ENCODE data around the gene KCNIP3. TPM values are rescaled to one million over a fixed set of nuclear protein-coding genes. Genes with fewer than 3 reads are reported as not detected.

KCNIP3 gene
- total and polyA plus RNA-seq, 4 experiments from 2014 or later: not detected

- intact Hi-C loops (cut with micrococcal nuclease): no loop called here
- H3K36me3 Mint-ChIP-seq: no peaks in the 10 kb centered on the region
- H3K4me1 ChIP-seq (ENCODE audit: insufficient read depth, low read length): no peaks in the 10 kb centered on the region
These were observed 93.2 kb downstream of the KCNIP3 start for GRCh38 chr2:95390272-95390880.

GRCh38 chr2:95390881-95391321 is 93.8 kb downstream of the KCNIP3 start:
- POLR2A ChIA-PET (ENCODE audit: partially characterized antibody): interaction anchor here (1.4 kb wide), 1 partner anchor 11 kb away, joined by 4 read pairs; the partner anchor contains the start of gene FAHD2A
- no peaks in the 10 kb centered on the region for H3K36me3 Mint-ChIP-seq

More at GRCh38 chr2:95390272-95390880, 93.2 kb downstream of the KCNIP3 start:
- Mint-ChIP-seq H3K9me3 (no peaks in the 10 kb centered on the region), H3K27ac (no peak overlapping the region), H3K4me1 (peaks cover 0 to 5% (median 0%) of the 10 kb centered on the region in 4 donors), H3K4me3 (no peak overlapping the region), H3K27me3 (peaks cover 2 to 5% of the 10 kb centered on the region in 2 donors)
- no peak for DNase-seq
- ChIA-PET CTCF (ENCODE audit: partially characterized antibody) (interaction anchor here (3.3 kb wide), 1 partner anchor 12 kb away, joined by 21 read pairs; the partner anchor contains the start of gene FAHD2A), POLR2A (ENCODE audit: partially characterized antibody) (no interaction called here)
- H3K27ac ChIP-seq (ENCODE audit: low read depth, low read length): no peak overlapping the region
- no peak overlapping the region for H3K4me3 ChIP-seq (ENCODE audit: low read length in 2 of 2)
- no peaks in the 10 kb centered on the region for H3K9me3 ChIP-seq (ENCODE audit: control insufficient read depth in 1 of 2, low read length in 2 of 2)
- no peaks in the 10 kb centered on the region for H3K27me3 ChIP-seq (ENCODE audit: insufficient read depth, low read length)
- no peaks in the 10 kb centered on the region for H3K36me3 ChIP-seq (ENCODE audit: insufficient read depth, low read length)

GRCh38 chr2:95391641-95392310 is 94.6 kb downstream of the KCNIP3 start:
- intact Hi-C loops (cut with micrococcal nuclease): no loop called here
- no peaks in the 10 kb centered on the region for H3K36me3 ChIP-seq (ENCODE audit: insufficient read depth, low read length)
- no peaks in the 10 kb centered on the region for H3K9me3 Mint-ChIP-seq
- H3K4me3 Mint-ChIP-seq: no peak overlapping the region
- no peaks in the 10 kb centered on the region for H3K27me3 ChIP-seq (ENCODE audit: insufficient read depth, low read length)
- POLR2A ChIA-PET (ENCODE audit: partially characterized antibody): interaction anchor here (1.4 kb wide), 1 partner anchor 11 kb away, joined by 4 read pairs; the partner anchor contains the start of gene FAHD2A
- no peak for DNase-seq
- H3K27ac ChIP-seq (ENCODE audit: low read depth, low read length): no peak overlapping the region
- H3K4me1 ChIP-seq (ENCODE audit: insufficient read depth, low read length): no peaks in the 10 kb centered on the region
- no peaks in the 10 kb centered on the region for H3K9me3 ChIP-seq (ENCODE audit: control insufficient read depth in 1 of 2, low read length in 2 of 2)
- peaks cover 2 to 3% of the 10 kb centered on the region in 2 donors for H3K27me3 Mint-ChIP-seq
- H3K4me1 Mint-ChIP-seq: peaks cover 0 to 5% (median 0%) of the 10 kb centered on the region in 4 donors
- CTCF ChIA-PET (ENCODE audit: partially characterized antibody): no interaction called here
- H3K36me3 Mint-ChIP-seq: no peaks in the 10 kb centered on the region
- H3K27ac Mint-ChIP-seq: no peak overlapping the region
- H3K4me3 ChIP-seq (ENCODE audit: low read length in 2 of 2): no peak overlapping the region

More at GRCh38 chr2:95390881-95391321, 93.8 kb downstream of the KCNIP3 start:
- Mint-ChIP-seq H3K27me3 (peaks cover 2 to 5% of the 10 kb centered on the region in 2 donors), H3K4me3 (no peak overlapping the region), H3K9me3 (no peaks in the 10 kb centered on the region), H3K27ac (no peak overlapping the region), H3K4me1 (peaks cover 0 to 5% (median 0%) of the 10 kb centered on the region in 4 donors)
- no peaks in the 10 kb centered on the region for H3K36me3 ChIP-seq (ENCODE audit: insufficient read depth, low read length)
- no peak overlapping the region for H3K4me3 ChIP-seq (ENCODE audit: low read length in 2 of 2)
- no peak overlapping the region for H3K27ac ChIP-seq (ENCODE audit: low read depth, low read length)
- intact Hi-C loops (cut with micrococcal nuclease): no loop called here
- H3K4me1 ChIP-seq (ENCODE audit: insufficient read depth, low read length): no peaks in the 10 kb centered on the region
- no peak for DNase-seq
- H3K27me3 ChIP-seq (ENCODE audit: insufficient read depth, low read length): no peaks in the 10 kb centered on the region
- no peaks in the 10 kb centered on the region for H3K9me3 ChIP-seq (ENCODE audit: control insufficient read depth in 1 of 2, low read length in 2 of 2)
- CTCF ChIA-PET (ENCODE audit: partially characterized antibody): no interaction called here

- Histone ChIP-seq H3K36me3 (ENCODE audit: insufficient read depth, low read length) (no peaks in the 10 kb centered on the region), H3K27me3 (ENCODE audit: insufficient read depth, low read length) (no peaks in the 10 kb centered on the region), H3K27ac (ENCODE audit: low read depth, low read length) (no peak overlapping the region), H3K9me3 (ENCODE audit: control insufficient read depth in 1 of 2, low read length in 2 of 2) (no peaks in the 10 kb centered on the region), H3K4me3 (ENCODE audit: low read length in 2 of 2) (no peak overlapping the region), H3K4me1 (ENCODE audit: insufficient read depth, low read length) (no peaks in the 10 kb centered on the region)
- Mint-ChIP-seq H3K27ac (no peak overlapping the region), H3K4me3 (no peak overlapping the region), H3K27me3 (peaks cover under 1 to 3% of the 10 kb centered on the region in 2 donors), H3K36me3 (no peaks in the 10 kb centered on the region), H3K4me1 (peaks cover 0 to 5% (median 0%) of the 10 kb centered on the region in 4 donors), H3K9me3 (no peaks in the 10 kb centered on the region)
- CTCF ChIA-PET (ENCODE audit: partially characterized antibody): no interaction called here
- intact Hi-C loops (cut with micrococcal nuclease): no loop called here
- DNase-seq: no peak
- POLR2A ChIA-PET (ENCODE audit: partially characterized antibody): interaction anchor here (1.4 kb wide), 1 partner anchor 10 kb away, joined by 4 read pairs; the partner anchor contains the start of gene FAHD2A
These were observed 95.2 kb downstream of the KCNIP3 start for GRCh38 chr2:95392320-95392719.

GRCh38 chr2:95392730-95393455 is 95.7 kb downstream of the KCNIP3 start:
- H3K36me3 ChIP-seq (ENCODE audit: insufficient read depth, low read length): no peaks in the 10 kb centered on the region
- Mint-ChIP-seq H3K27me3 (peaks cover 0 to 1% of the 10 kb centered on the region in 2 donors), H3K4me1 (peaks cover 0 to 5% (median 0%) of the 10 kb centered on the region in 4 donors), H3K4me3 (no peak overlapping the region), H3K9me3 (no peaks in the 10 kb centered on the region), H3K27ac (no peak overlapping the region), H3K36me3 (no peaks in the 10 kb centered on the region)
- H3K9me3 ChIP-seq (ENCODE audit: control insufficient read depth in 1 of 2, low read length in 2 of 2): no peaks in the 10 kb centered on the region
- POLR2A ChIA-PET (ENCODE audit: partially characterized antibody): no interaction called here
- no peak overlapping the region for H3K4me3 ChIP-seq (ENCODE audit: low read length in 2 of 2)
- CTCF ChIA-PET (ENCODE audit: partially characterized antibody): interaction anchor here (1.5 kb wide), 1 partner anchor 10 kb away, joined by 6 read pairs; the partner anchor contains the start of gene FAHD2A
- no peaks in the 10 kb centered on the region for H3K27me3 ChIP-seq (ENCODE audit: insufficient read depth, low read length)
- H3K4me1 ChIP-seq (ENCODE audit: insufficient read depth, low read length): no peaks in the 10 kb centered on the region
- no peak for DNase-seq
- no peak overlapping the region for H3K27ac ChIP-seq (ENCODE audit: low read depth, low read length)
- intact Hi-C loops (cut with micrococcal nuclease): no loop called here

- no peaks in the 10 kb centered on the region for H3K27me3 Mint-ChIP-seq
- ChIA-PET CTCF (ENCODE audit: partially characterized antibody) (interaction anchor here (1.2 to 1.5 kb wide), 2 partner anchors 9 to 13 kb away, joined by 3 to 6 read pairs; partner anchors contain the start of gene FAHD2A), POLR2A (ENCODE audit: partially characterized antibody) (no interaction called here)
- H3K4me3 ChIP-seq (ENCODE audit: low read length in 2 of 2): no peak overlapping the region
- H3K9me3 Mint-ChIP-seq: no peaks in the 10 kb centered on the region
- no peaks in the 10 kb centered on the region for H3K36me3 Mint-ChIP-seq
- H3K4me1 ChIP-seq (ENCODE audit: insufficient read depth, low read length): no peaks in the 10 kb centered on the region
- H3K4me3 Mint-ChIP-seq: no peak overlapping the region
- DNase-seq: no peak
- H3K27ac Mint-ChIP-seq: no peak overlapping the region
- H3K27me3 ChIP-seq (ENCODE audit: insufficient read depth, low read length): no peaks in the 10 kb centered on the region
- no peaks in the 10 kb centered on the region for H3K9me3 ChIP-seq (ENCODE audit: control insufficient read depth in 1 of 2, low read length in 2 of 2)
- no peaks in the 10 kb centered on the region for H3K36me3 ChIP-seq (ENCODE audit: insufficient read depth, low read length)
- peaks cover 0 to 5% (median 0%) of the 10 kb centered on the region in 4 donors for H3K4me1 Mint-ChIP-seq
- no peak overlapping the region for H3K27ac ChIP-seq (ENCODE audit: low read depth, low read length)
- intact Hi-C loops (cut with micrococcal nuclease): no loop called here
These were observed 96.8 kb downstream of the KCNIP3 start for GRCh38 chr2:95393901-95394300.

- peaks cover 0 to 9% of the 10 kb centered on the region in 2 donors for H3K36me3 Mint-ChIP-seq
- H3K27ac Mint-ChIP-seq: no peak overlapping the region
- peaks cover 7 to 28% (median 20%) of the 10 kb centered on the region in 4 donors for H3K4me1 Mint-ChIP-seq
- H3K9me3 Mint-ChIP-seq: no peaks in the 10 kb centered on the region
- no peaks in the 10 kb centered on the region for H3K36me3 ChIP-seq (ENCODE audit: insufficient read depth, low read length)
- no peaks in the 10 kb centered on the region for H3K27me3 Mint-ChIP-seq
- no peak overlapping the region for H3K4me3 Mint-ChIP-seq
- POLR2A ChIA-PET (ENCODE audit: partially characterized antibody): no interaction called here
- CTCF ChIA-PET (ENCODE audit: partially characterized antibody): no interaction called here
- no peaks in the 10 kb centered on the region for H3K9me3 ChIP-seq (ENCODE audit: control insufficient read depth in 1 of 2, low read length in 2 of 2)
- intact Hi-C loops (cut with micrococcal nuclease): no loop called here
- peaks cover 17% of the 10 kb centered on the region for H3K4me1 ChIP-seq (ENCODE audit: insufficient read depth, low read length)
- no peak for DNase-seq
- H3K27ac ChIP-seq (ENCODE audit: low read depth, low read length): no peak overlapping the region
- H3K27me3 ChIP-seq (ENCODE audit: insufficient read depth, low read length): no peaks in the 10 kb centered on the region
- no peak overlapping the region for H3K4me3 ChIP-seq (ENCODE audit: low read length in 2 of 2)
These were observed 101.9 kb downstream of the KCNIP3 start for GRCh38 chr2:95399061-95399460.

All from CD4-positive, alpha-beta memory T cell (primary cell).